SK-N-SH treated with all-trans-retinoic acid at 6 μM for 48 hours (cell line): ENCODE results near the gene PTRH2.

Experiments
- ARNTL ChIP-seq: fragments of 450-650 bp; formaldehyde crosslinking; IDR thresholded peaks from 2 replicates; pipeline ENCODE4 v1.5.0; 2020; ENCODE audit warnings: low read depth, mild to moderate bottlenecking, moderate library complexity, borderline replicate concordance
- CREB5 ChIP-seq: fragments of 250-450 bp; sonication (Bioruptor Pico); IDR thresholded peaks from 2 replicates; pipeline ENCODE4 v1.5.1; 2020; ENCODE audit warnings: low read depth, mild to moderate bottlenecking, moderate library complexity
- CSDC2 ChIP-seq: fragments of 250-450 bp; sonication (Bioruptor Pico); IDR thresholded peaks from 2 replicates; pipeline ENCODE4 v1.5.0; 2020; ENCODE audit warnings: mild to moderate bottlenecking, moderate library complexity
- CSRNP3 ChIP-seq: fragments of 250-450 bp; sonication (Bioruptor Pico); IDR thresholded peaks from 2 replicates; pipeline ENCODE4 v1.5.1; 2021; ENCODE audit warnings: mild to moderate bottlenecking, moderate library complexity
- PATZ1 ChIP-seq: fragments of 250-450 bp; sonication (Bioruptor Pico); IDR thresholded peaks from 2 replicates; pipeline ENCODE4 v1.8.0; 2020; ENCODE audit warnings: mild to moderate bottlenecking, moderate library complexity, borderline replicate concordance
- PPARA ChIP-seq: fragments of 250-450 bp; sonication (Bioruptor Pico); IDR thresholded peaks from 2 replicates; pipeline ENCODE4 v1.5.0; 2020; ENCODE audit warnings: mild to moderate bottlenecking, borderline replicate concordance
- RARB ChIP-seq: fragments of 250-450 bp; sonication (Bioruptor Pico); IDR thresholded peaks from 2 replicates; pipeline ENCODE4 v1.8.0; 2021; ENCODE audit warnings: mild to moderate bottlenecking, moderate library complexity
- TCF4 ChIP-seq: fragments of 250-450 bp; sonication (Bioruptor Pico); IDR thresholded peaks from 2 replicates; pipeline ENCODE4 v1.8.0; 2021; ENCODE audit warnings: mild to moderate bottlenecking, moderate library complexity, borderline replicate concordance
- ZNF565 ChIP-seq: fragments of 450-650 bp; formaldehyde crosslinking; conservative IDR thresholded peaks from 2 replicates; pipeline ENCODE4 v1.5.0; 2020; ENCODE audit warnings: low read depth, mild to moderate bottlenecking, moderate library complexity

GRCh38 chr17:59694344-59694743 lies 12.9 kb downstream of the PTRH2 start:
- TF ChIP-seq ARNTL (no peak), TCF4 (CRISPR knock-in tag) (no peak), ZNF565 (CRISPR knock-in tag) (no peak), RARB (CRISPR knock-in tag) (no peak), CREB5 (CRISPR knock-in tag) (no peak), CSDC2 (CRISPR knock-in tag) (no peak), PPARA (no peak), CSRNP3 (CRISPR knock-in tag) (no peak), PATZ1 (CRISPR knock-in tag) (no peak)
